Naive B cell (primary cell): Measurements from ENCODE around the gene EIPR1. TPM values are rescaled to one million over a fixed set of nuclear protein-coding genes. Genes with fewer than 3 reads are reported as not detected.

ENCODE experiments used
- ATAC-seq, 2 donors: fragments of 150-1000 bp; cut with Tn5 transposase; 2 replicates each; pipeline ENCODE4 v1.10.0; 2021; ENCODE audit warnings: low read depth in 2 of 2, mild to moderate bottlenecking in 2 of 2, moderate library complexity in 2 of 2
- DNase-seq: peaks from one replicate; pipeline ENCODE4 v3.0.0; 2022
- H3K27ac Mint-ChIP-seq, 6 donors: one replicate each; pipeline ENCODE4 v1.8.0; 2020 to 2022; ENCODE audit warnings: mild to moderate bottlenecking in 6 of 6, mixed read lengths in 6 of 6, moderate library complexity in 5 of 6, inconsistent platforms in 2 of 6
- H3K27me3 Mint-ChIP-seq, 3 donors: one replicate each; pipeline ENCODE4 v1.8.0; 2021 to 2022; ENCODE audit warnings: mixed read lengths in 3 of 3, mild to moderate bottlenecking in 1 of 3
- H3K36me3 Mint-ChIP-seq, 2 donors: one replicate each; pipeline ENCODE4 v1.8.0; 2020 to 2022; ENCODE audit warnings: mixed read lengths in 2 of 2, inconsistent platforms in 1 of 2, mild to moderate bottlenecking in 1 of 2
- H3K4me1 Mint-ChIP-seq, 3 donors: one replicate each; pipeline ENCODE4 v1.8.0; 2020 to 2022; ENCODE audit warnings: mixed read lengths in 3 of 3, inconsistent platforms in 1 of 3, mild to moderate bottlenecking in 1 of 3, moderate library complexity in 1 of 3
- H3K4me3 Mint-ChIP-seq, 8 donors: one replicate each; pipeline ENCODE4 v1.8.0; 2020 to 2022; ENCODE audit warnings: mild to moderate bottlenecking in 8 of 8, mixed read lengths in 8 of 8, moderate library complexity in 8 of 8, inconsistent platforms in 2 of 8
- H3K9me3 Mint-ChIP-seq, 7 donors: one replicate each; pipeline ENCODE4 v1.8.0; 2020 to 2022; ENCODE audit warnings: mixed read lengths in 7 of 7, mild to moderate bottlenecking in 5 of 7, inconsistent platforms in 2 of 7, moderate library complexity in 1 of 7
- polyA plus RNA-seq, 6 donors: library from polyadenylated mRNA; unstranded; fragments of 300-500 nt; fragmentation: Illumina TruSeq; gene quantifications; one replicate each; pipeline ENCODE4 v1.2.3, GENCODE V29; 2021; ENCODE audit warnings: low read depth in 6 of 6

Gene EIPR1
- polyA plus RNA-seq, 6 donors from 2014 or later: 35.7 to 53.9 (median 40.9) TPM

DNA sequence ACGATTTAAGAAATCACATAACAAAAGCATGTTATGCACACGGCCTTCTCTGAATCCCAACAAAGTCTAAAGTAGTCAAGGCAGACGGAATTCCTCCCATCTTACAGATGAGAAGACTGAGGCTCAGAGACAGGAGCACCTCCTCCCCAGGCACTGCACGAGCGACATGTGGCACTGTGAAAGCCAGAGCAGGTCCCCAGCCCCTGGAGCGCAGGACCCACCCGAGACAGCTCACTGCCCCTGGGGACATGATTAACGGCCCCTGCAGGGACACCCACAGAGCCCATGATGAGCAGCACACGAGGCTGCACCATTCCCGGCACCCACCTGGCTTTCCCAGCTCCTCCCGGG, 53.6 kb downstream of the EIPR1 start:
- Mint-ChIP-seq H3K27ac (no peak overlapping the region), H3K4me3 (no peak overlapping the region), H3K36me3 (peaks cover 14 to 22% of the 10 kb centered on the region in 2 donors), H3K4me1 (peaks cover 0 to 5% (median 2%) of the 10 kb centered on the region in 3 donors), H3K9me3 (no peaks in the 10 kb centered on the region), H3K27me3 (no peaks in the 10 kb centered on the region)
- ATAC-seq: no peak
- no peak for DNase-seq

DNA sequence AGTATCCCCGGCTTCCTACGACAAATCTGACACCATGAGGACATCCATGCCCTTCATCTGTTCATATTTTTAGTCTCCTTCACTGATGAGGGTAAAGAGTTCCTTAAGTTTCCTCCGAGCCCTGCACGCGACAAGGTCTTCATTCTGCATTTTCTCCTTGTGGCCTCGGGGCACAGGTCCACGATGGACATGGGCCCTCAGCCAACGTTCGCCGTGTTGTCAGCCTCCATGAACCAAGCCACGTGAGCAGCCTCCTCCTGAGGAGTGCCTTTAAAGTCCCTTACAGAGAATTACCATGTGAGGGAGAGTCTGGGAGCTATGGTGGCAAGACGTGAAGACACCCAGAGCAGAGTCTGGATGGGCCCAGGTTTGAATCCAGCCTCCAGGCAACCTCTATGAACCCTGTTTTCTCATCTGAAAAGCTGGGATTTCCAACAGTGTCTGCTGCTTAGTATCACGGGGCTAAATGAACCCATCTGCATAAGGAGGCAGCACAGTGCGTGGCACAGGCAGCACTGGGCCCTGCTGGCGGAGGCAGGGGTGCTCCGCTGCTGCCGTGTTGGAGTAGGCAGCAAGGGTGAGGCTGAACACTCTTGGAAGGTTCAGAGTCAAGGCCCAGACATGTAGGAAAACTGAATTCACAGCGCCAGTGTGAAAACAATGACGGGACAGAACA, 54.1 kb downstream of the EIPR1 start:
- Mint-ChIP-seq H3K4me3 (no peak overlapping the region), H3K9me3 (no peaks in the 10 kb centered on the region), H3K27ac (peak overlapping the region in 1 of 6 donors; percentile 59), H3K36me3 (peaks cover 19 to 27% of the 10 kb centered on the region in 2 donors), H3K4me1 (peaks cover 0 to 5% (median 0%) of the 10 kb centered on the region in 3 donors), H3K27me3 (no peaks in the 10 kb centered on the region)
- ATAC-seq: no peak
- DNase-seq: no peak

DNA sequence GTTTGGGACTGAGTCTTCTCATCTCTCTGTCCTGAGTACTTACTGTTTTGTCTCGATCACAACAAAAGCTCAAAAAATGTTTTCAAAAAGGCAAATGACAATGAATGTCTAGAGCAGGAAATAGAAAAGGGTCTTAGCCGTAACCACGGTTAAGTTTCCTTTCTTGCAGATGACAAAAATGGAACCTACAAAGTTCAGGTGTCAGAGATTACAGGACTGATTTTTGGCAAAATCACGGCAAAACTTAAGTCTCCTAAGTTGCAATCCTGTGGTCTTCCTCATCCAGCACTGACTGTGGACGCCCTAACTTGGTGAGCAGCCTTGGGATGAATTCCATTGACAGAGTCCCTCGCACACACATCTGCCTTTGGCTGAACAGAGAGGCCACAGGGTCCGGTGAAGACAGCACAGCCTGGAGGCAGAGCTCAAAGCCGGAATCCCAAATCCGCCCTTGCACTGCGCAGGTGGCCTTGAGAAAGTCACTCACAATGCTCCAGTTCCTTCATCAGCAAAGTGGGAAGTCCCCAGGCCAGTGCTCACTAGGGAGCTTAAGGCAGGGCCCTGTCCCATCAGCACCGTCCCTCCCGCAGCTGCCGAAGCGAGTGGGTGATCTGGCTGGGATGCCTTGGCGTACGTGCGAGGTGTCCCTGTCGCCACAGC, 55.2 kb downstream of the EIPR1 start:
- Mint-ChIP-seq H3K4me1 (peaks cover 0 to 5% (median 0%) of the 10 kb centered on the region in 3 donors), H3K27me3 (no peaks in the 10 kb centered on the region), H3K36me3 (peaks cover 23 to 31% of the 10 kb centered on the region in 2 donors), H3K27ac (peak overlapping the region in 1 of 6 donors; percentile 66), H3K4me3 (no peak overlapping the region), H3K9me3 (no peaks in the 10 kb centered on the region)
- DNase-seq: no peak
- ATAC-seq: no peak

DNA sequence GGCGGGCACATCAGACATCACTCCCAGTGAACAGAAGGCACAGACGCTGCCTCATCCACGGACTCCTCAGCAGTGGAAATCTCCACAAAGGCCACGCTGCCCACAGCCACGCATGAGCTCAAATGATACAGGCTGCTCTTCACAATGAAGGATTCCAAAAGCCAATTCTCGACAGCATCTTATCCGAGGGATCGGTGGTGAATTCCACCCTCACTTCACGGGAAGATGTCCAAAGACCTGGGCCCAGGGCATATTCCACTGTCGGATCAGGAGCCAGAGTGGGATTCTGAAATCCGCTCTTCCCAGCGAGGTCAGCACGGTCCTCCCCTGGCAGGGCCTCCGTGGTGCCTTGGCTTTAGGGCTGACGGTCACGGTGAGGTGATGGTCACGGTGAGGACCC, 55.8 kb downstream of the EIPR1 start:
- Mint-ChIP-seq H3K4me3 (no peak overlapping the region), H3K9me3 (no peaks in the 10 kb centered on the region), H3K27ac (peak overlapping the region in 2 of 6 donors; percentile 10 to 66)

GRCh38 chr2:3320910-3321605, 56.6 kb downstream of the EIPR1 start:
- H3K4me3 Mint-ChIP-seq: no peak overlapping the region
- no peaks in the 10 kb centered on the region for H3K27me3 Mint-ChIP-seq
- no peaks in the 10 kb centered on the region for H3K9me3 Mint-ChIP-seq
- peaks cover 0 to 8% (median 5%) of the 10 kb centered on the region in 3 donors for H3K4me1 Mint-ChIP-seq
- DNase-seq (no peak), ATAC-seq (no peak)
- peak overlapping the region in 1 of 6 donors; percentile 10 for H3K27ac Mint-ChIP-seq
- H3K36me3 Mint-ChIP-seq: peaks cover 16 to 26% of the 10 kb centered on the region in 2 donors

More for the DNA sequence above, 55.8 kb downstream of the EIPR1 start:
- Mint-ChIP-seq H3K36me3 (peaks cover 21 to 30% of the 10 kb centered on the region in 2 donors), H3K4me1 (peaks cover 0 to 5% (median 0%) of the 10 kb centered on the region in 3 donors), H3K27me3 (no peaks in the 10 kb centered on the region)
- no peak for ATAC-seq
- no peak for DNase-seq

- Mint-ChIP-seq H3K27ac (peak overlapping the region in 1 of 6 donors; percentile 73), H3K4me3 (no peak overlapping the region), H3K36me3 (peaks cover 16 to 26% of the 10 kb centered on the region in 2 donors), H3K4me1 (peaks cover 0 to 8% (median 5%) of the 10 kb centered on the region in 3 donors), H3K27me3 (no peaks in the 10 kb centered on the region), H3K9me3 (no peaks in the 10 kb centered on the region)
- DNase-seq (no peak), ATAC-seq (no peak)
Measured at GRCh38 chr2:3319745-3320566, 57.7 kb downstream of the EIPR1 start.

DNA sequence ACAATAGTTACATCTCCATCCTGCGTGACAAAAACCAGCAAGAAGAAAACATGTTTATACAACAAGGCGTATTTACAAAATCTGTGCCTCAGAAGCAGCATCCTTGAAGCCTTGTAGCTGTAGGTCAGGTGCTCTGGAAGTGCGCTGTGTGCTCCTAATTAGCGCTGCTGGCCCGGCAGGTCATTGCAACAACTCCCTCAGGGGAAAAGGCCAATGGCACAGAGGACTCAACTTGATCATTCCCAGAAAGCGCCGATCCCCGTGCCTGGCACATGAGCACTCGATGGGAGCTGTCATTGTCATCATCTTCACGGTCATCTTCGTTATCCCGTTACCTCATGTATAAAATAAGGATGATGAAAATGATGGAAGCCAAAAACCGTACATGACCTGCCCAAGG, 58.5 kb downstream of the EIPR1 start:
- H3K4me1 Mint-ChIP-seq: peaks cover 0 to 8% (median 5%) of the 10 kb centered on the region in 3 donors
- no peak overlapping the region for H3K4me3 Mint-ChIP-seq
- peaks cover 16 to 26% of the 10 kb centered on the region in 2 donors for H3K36me3 Mint-ChIP-seq
- ATAC-seq (no peak), DNase-seq (no peak)
- no peak overlapping the region for H3K27ac Mint-ChIP-seq
- no peaks in the 10 kb centered on the region for H3K9me3 Mint-ChIP-seq
- H3K27me3 Mint-ChIP-seq: no peaks in the 10 kb centered on the region

DNA sequence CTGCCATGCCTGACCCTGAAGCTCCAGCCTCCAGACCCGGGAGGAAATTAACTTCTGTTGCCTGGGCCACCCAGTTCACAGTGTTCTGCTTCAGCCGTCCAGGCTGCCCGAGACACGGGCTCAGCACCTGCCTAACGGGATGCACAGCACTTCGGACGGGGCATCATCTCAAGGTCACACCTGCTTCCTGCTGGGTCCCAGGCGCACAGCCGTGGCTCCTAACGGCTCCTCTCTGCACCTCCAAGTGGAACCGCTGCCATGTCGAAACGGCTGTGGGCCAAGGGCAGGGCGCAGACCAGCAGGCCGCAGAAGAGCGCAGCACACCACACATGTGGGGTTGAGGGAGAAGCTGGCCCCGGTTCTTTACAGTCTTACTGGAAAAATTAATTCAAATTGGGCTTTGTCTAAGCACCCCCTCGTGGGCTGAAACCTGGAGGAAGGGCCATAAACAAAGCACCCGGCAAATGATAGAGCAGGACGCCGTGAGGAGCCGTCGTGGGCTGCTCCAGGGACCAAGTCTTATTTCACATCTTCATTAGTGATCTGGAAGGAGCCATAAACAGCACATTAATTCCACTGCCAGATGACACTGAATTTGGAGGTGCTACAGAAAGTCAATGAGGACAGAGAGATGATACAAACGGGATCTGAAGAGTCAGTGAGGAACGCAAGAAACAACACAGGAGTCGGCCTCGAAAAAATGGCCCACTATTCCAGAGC, 59.6 kb downstream of the EIPR1 start:
- no peaks in the 10 kb centered on the region for H3K27me3 Mint-ChIP-seq
- no peak for DNase-seq
- no peak for ATAC-seq
- no peak overlapping the region for H3K4me3 Mint-ChIP-seq
- peaks cover 8 to 26% of the 10 kb centered on the region in 2 donors for H3K36me3 Mint-ChIP-seq
- H3K9me3 Mint-ChIP-seq: no peaks in the 10 kb centered on the region
- no peak overlapping the region for H3K27ac Mint-ChIP-seq
- peaks cover 0 to 8% (median 6%) of the 10 kb centered on the region in 3 donors for H3K4me1 Mint-ChIP-seq

- H3K27me3 Mint-ChIP-seq: no peaks in the 10 kb centered on the region
- no peaks in the 10 kb centered on the region for H3K9me3 Mint-ChIP-seq
- H3K27ac Mint-ChIP-seq: no peak overlapping the region
- DNase-seq (no peak), ATAC-seq (no peak)
- H3K4me3 Mint-ChIP-seq: no peak overlapping the region
- H3K4me1 Mint-ChIP-seq: peaks cover 0 to 13% (median 11%) of the 10 kb centered on the region in 3 donors
- H3K36me3 Mint-ChIP-seq: peaks cover 8 to 25% of the 10 kb centered on the region in 2 donors
Measured at GRCh38 chr2:3317277-3317685, 60.3 kb downstream of the EIPR1 start.

- H3K9me3 Mint-ChIP-seq: no peaks in the 10 kb centered on the region
- DNase-seq (no peak), ATAC-seq (no peak)
- peaks cover 0 to 15% (median 14%) of the 10 kb centered on the region in 3 donors for H3K4me1 Mint-ChIP-seq
- no peak overlapping the region for H3K4me3 Mint-ChIP-seq
- H3K27me3 Mint-ChIP-seq: no peaks in the 10 kb centered on the region
- H3K27ac Mint-ChIP-seq: peak overlapping the region in 2 of 6 donors; percentile 10 to 16
- peaks cover 8 to 19% of the 10 kb centered on the region in 2 donors for H3K36me3 Mint-ChIP-seq
Measured at GRCh38 chr2:3316456-3317276, 61.0 kb downstream of the EIPR1 start.

- Mint-ChIP-seq H3K9me3 (no peaks in the 10 kb centered on the region), H3K27me3 (no peaks in the 10 kb centered on the region), H3K36me3 (peaks cover 9 to 14% of the 10 kb centered on the region in 2 donors), H3K4me1 (peaks cover 0 to 17% (median 14%) of the 10 kb centered on the region in 3 donors), H3K27ac (no peak overlapping the region), H3K4me3 (no peak overlapping the region)
- no peak for ATAC-seq
- no peak for DNase-seq
Measured at GRCh38 chr2:3314626-3315025, 63.0 kb downstream of the EIPR1 start.
